HG02885 (cell line): ENCODE data around the gene RPL10A.
"Not testable (repeated sequence)": the region's sequence is repeated elsewhere in the genome, so short reads cannot be mapped to it uniquely, and the experiment has no call there.

Experiments used
- ATAC-seq: cut with Tn5 transposase; IDR thresholded peaks from one replicate; pipeline ENCODE4 v1.9.1; 2021; ENCODE audit warnings: mild to moderate bottlenecking; ENCODE audit not compliant: unreplicated experiment, poor library complexity

RPL10A gene

DNA sequence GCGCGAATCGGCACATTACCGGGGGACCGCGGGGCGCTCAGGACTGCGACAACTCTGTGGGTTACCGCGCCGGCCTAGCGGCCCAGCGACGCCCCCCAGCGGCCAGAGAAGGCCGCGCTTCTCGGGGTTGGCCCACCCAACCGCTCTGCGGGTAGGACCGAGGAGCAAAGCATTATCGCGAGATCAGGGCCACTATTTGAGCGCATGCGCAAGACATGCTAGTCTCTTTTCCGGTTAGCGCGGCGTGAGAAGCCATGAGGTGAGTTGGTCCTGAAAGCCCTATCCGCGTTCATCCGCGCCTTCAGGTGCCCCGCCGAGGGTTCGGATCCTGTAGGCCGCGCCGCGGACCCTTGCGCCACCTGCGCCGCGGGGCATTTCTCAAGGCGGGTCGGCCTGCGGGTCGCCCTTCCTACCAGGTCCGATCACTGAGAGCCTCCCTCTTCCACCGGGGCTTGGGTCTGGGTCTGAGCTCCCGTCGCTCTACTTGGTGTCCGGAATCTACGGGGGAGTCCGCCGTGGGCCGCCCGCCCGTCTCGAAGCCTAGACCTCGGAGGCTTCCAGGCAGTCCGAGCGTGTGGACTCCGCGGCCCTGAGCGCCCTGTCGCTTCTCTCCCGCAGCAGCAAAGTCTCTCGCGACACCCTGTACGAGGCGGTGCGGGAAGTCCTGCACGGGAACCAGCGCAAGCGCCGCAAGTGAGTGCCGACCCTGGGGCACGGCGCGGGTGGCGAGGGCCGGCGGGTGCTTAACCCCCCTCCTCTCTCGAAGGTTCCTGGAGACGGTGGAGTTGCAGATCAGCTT is at the start of gene RPL10A:
Gene RPL10A (plus strand): TSS at position 221 of the 799 bp plus-strand sequence. CDS start 34 bp downstream, at position 255.
- peak; percentile 90 for ATAC-seq

DNA sequence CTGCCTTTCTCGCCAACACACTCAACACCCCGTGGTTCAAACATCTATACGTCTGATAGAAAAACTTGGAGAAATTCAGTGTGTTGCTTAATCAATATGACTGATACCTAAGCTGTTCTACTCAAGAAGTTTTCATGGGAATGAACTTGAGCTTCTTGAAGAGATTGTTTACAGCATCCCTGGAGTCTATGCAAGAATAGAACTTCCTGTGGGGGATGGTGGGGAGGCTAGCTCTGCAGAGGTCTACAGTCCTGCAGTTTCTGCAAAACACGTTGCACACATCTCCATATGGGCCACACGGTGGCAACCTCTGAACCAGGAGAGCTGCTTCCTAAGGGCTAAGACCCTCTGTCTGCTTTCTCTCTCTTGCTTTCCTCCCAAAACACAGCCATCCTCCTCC is 48.8 kb upstream of the RPL10A start:
- no peak for ATAC-seq

DNA sequence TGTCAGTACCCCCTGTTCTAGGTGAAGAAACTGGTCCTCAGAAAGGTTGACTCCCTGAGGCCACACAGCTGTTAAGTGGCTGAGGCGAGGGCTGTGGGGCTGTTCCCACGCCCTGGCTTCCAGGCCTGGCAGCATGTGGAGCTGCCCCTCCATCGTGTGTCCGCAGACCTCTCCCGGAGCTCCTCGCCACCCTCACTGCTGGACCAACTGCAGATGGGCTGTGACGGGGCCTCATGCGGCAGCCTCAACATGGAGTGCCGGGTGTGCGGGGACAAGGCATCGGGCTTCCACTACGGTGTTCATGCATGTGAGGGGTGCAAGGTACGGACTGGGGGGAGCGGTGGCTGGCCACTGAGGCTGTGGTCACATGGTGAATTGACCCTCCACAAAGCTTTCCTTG is 48.2 kb upstream of the RPL10A start:
- no peak for ATAC-seq

DNA sequence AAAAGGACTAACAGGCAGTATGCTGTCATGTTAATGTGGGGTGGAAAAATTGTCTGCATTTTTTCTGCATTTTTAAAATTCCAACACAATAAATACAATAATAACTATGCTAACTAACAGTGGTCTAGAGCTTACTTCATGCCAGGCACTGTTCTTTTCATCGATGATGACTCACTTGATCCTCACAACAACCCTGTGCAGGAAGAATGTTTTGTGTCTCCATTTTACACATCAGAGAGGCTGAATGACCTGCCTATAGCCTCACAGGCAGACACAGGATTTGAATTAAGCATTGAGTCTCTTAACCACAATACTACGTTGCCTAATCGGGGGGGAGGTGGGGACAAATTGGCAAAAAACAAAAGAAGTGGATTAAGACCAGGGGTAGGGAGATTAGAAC is 42.9 kb upstream of the RPL10A start:
- no peak for ATAC-seq

DNA sequence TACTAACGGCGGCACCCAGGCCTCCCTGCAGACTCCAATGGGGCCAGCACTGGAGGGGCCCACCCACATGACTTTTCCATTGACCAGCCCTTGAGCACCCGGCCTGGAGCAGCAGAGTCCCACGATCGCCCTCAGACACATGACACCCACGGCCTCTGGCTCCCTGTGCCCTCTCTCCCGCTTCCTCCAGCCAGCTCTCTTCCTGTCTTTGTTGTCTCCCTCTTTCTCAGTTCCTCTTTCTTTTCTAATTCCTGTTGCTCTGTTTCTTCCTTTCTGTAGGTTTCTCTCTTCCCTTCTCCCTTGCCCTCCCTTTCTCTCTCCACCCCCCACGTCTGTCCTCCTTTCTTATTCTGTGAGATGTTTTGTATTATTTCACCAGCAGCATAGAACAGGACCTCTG is 42.1 kb upstream of the RPL10A start:
- ATAC-seq = no peak

DNA sequence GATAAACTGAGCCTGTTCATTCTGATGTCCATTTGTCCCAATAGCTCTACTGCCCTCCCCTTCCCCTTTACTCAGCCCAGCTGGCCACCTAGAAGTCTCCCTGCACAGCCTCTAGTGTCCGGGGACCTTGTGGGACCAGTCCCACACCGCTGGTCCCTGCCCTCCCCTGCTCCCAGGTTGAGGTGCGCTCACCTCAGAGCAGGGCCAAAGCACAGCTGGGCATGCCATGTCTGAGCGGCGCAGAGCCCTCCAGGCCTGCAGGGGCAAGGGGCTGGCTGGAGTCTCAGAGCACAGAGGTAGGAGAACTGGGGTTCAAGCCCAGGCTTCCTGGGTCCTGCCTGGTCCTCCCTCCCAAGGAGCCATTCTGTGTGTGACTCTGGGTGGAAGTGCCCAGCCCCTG is 40.8 kb upstream of the RPL10A start:
- no peak for ATAC-seq

DNA sequence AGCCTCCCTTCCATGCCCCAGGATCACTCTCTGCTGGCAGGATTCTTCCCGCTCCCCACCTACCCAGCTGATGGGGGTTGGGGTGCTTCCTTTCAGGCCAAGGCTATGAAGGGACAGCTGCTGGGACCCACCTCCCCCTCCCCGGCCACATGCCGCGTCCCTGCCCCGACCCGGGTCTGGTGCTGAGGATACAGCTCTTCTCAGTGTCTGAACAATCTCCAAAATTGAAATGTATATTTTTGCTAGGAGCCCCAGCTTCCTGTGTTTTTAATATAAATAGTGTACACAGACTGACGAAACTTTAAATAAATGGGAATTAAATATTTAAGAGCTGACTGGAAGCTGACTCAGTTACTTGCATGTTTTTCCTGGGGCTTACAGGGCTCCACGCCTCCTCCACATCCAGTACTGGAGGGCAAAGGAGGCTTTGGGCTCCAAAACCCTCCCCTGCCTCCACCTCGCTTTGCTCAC is 40.3 kb upstream of the RPL10A start:
- ATAC-seq = no peak

DNA sequence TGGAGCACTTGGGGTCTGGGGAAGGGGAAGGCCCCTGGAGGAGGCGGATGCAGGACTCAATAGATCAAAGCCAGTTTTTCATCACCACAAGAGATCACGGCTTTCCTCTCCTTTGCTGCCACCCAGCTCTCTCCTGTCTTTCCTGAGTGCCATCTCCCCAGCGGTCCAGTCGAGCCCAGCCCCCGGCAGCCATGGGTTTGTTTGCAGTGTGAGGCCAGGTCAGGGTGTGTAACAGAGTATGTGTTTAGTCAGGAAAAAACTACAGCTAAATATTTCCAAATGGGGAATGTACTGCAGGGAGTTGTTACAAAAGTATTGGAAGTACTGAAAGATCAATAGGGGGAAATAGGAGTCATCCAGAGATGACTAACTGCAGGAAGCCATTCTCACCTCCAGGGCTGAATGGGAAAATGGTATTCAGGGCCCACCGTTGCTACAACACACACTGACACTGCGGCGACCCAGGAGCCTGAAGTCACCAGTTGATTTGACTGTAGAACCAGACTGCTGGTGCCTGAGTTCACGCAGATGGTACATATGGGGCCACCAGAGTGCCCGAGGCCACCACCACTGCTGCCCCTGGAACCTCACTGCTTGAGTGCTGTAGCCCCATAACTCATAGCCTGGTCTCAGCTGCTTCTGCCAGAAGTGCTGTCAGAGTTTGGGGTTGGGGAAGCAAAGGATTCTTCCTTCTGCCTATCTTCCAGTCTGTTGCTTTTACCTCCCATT is 39.6 kb upstream of the RPL10A start:
- no peak for ATAC-seq

DNA sequence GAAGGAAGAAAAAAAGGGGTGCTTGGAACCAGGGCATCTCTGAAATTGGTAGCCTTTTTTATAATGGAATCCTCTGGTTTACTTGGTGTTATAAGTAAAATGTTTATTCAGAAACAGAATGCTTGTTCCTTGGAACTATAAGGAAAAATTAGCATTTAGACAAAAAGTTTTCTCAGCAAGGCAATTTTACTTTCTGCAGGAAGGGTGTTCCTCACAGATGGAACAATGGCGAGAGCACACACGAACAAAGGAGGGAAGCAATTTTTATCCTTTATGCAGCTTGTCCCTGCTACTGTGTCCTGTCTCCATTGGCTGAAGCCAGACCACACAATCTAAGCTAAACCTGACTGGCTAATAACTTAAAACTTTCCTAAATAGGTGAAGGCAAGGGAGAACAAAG is 38.7 kb upstream of the RPL10A start:
- ATAC-seq = no peak

DNA sequence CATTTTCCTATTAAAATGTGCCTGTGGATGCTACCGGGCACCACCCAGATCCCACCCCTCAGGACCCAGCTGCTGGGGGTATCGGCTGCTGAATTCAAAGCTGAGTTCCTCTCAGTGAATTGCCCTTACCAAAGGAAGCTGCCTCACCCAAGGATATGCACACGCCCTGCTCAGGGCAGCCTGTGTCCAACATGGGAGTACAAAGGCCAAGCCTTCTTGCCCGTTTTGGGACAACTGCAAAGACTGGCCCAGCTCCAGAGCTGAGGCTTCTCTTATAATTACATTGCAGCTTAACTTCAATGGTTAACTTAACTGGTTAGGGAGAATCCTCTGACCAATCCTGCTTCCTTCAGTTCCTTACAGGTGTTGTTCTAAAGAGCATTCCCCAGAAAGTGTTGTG is 35.9 kb upstream of the RPL10A start:
- ATAC-seq = no peak

DNA sequence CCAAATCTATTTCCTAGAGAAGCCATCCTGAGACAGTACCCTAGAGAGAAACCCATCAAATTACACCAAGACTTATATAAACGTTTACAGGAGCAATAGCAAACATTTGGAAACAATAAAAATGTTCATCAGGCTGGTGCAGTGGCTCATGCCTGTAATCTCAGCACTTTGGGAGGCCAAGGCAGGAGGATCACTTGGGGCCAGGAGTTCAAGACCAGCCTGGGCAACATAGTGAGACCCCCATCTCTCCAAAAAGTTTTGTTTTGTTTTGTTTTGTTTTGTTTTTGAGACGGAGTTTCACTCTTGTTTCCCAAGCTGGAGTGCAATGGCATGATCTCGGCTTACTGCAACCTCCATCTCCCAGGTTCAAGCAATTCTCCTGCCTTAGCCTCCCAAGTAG is 35.5 kb upstream of the RPL10A start:
- not testable (repeated sequence) for ATAC-seq

DNA sequence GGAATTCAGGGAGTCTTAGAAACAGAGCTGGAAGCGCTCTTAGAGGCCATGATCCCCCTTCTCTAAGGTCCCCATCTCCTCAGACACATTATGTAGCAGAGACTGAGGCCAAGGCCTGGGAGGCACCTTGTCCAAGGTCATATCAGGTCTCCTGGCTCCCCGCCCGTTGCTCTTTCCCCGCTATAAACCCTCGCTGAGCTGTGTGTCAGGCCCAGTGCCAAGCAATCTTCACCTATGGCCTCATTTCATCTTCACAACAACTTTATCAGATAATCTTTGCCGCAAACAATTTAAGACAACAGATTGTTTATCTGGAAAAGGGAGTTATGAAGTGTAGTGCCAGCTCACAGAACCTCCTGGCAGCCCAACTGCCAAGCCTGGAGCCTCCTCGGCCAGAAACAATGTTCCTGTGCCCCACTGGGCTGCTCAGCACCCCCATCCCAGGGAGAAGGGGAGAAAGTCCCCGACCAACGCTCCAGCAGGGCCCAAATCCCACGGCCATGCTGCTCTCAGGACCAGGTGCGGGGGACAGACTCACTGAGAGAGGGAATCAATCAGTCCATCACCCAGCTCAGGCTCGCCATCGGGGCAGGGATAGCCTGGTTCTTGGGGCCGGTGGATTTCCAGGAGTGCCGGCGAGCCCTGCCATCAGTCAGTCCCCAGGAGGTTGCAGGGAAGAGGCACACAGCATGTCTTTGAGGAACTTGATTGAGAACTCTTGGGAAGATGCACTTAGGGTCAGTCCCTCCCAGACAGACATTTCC is 32.9 kb upstream of the RPL10A start:
- ATAC-seq = no peak

DNA sequence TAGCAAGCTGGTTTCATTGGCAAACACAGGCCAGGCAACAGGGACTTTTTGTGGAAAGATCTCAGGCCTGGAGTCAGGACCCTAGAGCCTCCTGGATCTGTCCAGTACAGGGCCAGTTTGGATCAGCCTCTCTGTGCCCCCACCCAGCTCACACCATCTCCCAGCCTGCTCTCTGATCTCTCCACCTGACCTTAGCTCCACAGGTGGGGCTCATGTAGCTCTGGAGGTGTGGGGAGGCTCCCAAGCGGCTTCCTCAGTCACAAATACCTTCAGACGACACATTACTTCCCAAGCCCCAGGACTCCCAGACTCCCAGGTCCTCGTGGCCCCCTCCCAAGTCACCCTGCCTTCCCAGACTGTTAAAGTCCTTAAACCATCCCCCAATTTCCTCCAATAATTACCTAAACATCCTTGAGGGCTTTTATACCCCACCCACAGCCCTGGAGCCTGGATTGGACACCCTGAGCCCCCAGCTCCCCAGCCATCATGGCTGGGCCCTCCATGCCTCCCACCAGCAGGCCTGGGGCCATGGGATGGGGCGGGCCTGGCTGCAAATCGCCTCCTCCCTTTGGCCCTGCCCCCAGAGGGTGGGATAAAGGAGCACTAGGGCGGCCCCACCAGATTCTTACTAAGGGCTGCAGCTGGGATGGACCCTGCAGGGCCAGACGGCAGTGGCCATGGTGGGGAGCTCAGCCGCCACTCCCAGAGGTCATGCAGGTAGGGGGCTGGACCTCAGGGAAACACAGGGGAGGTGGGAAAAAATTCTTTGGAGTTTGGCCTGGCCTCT is 31.9 kb upstream of the RPL10A start:
- no peak for ATAC-seq

DNA sequence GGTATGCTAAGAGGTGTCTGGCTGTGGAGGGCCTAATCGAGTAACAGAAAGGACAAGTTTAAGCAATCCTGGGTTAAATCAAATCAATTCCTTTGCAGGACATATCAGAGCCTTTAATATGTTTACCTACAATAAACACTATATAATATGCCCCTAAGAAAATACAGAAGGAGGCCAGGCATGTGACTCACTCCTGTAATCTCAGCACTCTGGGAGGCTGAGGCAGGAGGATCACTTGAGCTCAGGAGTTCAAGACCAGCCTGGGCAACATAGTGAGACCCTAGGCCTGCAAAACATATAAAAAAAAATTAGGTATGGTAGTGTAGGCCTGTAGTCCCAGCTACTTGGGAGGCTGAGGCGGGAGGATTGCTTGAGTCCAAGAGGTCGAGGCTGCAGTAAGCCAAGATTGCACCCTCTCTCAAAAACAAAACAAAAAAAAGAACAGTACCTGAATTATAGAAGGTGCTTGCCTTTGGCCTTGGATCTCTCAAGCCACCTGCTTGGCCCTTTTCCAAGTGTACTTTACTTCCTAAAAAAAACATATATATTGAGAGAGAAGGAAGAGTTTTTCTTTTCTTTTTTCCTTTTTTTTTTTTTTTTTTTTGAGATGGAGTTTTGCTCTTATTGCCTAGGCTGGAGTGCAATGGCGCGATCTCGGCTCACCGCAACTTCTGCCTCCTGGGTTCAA is 29.7 kb upstream of the RPL10A start:
- ATAC-seq = not testable (repeated sequence)

DNA sequence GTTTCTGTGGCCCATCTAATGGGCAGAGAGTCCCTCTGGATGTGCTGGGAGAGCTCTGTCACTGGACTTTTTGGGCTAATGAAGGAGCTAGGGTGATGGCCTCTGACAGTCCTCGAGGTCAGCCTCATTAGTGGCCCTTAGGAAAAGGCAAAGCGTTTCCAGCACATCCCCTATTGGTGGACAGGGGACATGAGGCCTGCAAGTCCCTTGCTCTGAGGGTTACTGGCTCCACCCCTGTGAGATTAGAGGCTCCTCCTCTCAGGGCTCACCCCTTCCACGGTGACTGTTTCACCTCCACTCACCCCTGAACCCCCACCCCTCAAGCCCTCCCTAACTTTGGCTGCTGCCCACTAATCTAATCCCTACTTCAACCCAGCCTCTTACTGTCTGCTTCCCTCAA is 28.9 kb upstream of the RPL10A start:
- ATAC-seq = no peak

DNA sequence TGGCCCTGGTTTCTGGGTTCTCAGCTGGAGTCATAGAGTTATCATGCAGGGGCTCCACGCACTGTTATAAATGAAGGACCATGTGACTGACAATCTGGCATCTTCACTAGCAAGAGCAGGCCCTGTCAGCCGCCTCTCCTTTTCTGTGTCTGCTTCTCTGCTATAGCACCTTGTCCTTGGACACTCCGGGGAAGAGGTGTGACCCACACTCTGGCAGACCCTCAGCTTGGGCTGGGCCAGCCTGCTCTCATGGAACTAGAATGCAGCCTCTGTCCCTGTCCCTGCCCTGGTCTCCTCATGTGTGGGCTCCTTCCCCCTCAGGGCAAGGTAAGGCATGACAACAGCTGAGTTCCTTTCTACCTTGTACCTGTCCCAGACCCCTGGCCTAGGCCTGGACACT is 27.0 kb upstream of the RPL10A start:
- no peak for ATAC-seq

DNA sequence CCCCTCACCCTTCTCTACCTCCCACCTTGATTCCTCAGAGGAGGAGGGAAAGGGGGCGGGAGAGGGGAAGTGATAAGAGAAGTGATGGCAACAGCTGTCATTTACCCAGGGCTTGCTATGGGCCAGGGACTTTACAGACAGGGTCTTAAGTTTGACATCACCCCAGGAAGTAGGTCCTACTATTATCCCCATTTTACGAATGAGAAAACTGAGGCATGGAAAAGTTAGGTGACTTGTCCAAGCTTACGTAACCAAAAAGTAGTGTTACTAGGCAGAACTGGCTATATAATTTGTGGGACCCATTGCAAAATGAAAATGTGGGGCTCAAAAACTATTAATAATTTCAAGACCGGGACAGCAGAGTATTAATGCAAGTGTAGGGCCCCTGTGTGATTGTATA is 26.6 kb upstream of the RPL10A start:
- ATAC-seq = no peak

DNA sequence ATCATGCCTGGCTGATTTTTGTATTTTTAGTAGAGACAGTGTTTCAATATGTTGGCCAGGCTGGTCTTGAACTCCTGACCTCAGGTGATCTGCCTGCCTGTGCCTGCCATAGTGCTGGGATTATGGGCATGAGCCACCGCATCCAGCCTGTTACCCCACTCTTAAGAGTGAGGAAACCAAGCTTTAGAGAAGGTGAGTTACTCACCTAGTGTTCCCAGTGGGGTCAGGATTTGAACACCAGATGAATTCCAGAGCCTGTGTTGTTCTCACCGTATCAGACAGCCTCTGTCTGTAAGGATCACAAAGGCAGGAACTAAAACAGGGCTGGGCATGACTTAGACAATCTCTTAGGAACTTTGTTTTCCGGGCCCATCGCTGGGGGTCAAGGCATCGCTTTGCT is 25.5 kb upstream of the RPL10A start:
- ATAC-seq = no peak

DNA sequence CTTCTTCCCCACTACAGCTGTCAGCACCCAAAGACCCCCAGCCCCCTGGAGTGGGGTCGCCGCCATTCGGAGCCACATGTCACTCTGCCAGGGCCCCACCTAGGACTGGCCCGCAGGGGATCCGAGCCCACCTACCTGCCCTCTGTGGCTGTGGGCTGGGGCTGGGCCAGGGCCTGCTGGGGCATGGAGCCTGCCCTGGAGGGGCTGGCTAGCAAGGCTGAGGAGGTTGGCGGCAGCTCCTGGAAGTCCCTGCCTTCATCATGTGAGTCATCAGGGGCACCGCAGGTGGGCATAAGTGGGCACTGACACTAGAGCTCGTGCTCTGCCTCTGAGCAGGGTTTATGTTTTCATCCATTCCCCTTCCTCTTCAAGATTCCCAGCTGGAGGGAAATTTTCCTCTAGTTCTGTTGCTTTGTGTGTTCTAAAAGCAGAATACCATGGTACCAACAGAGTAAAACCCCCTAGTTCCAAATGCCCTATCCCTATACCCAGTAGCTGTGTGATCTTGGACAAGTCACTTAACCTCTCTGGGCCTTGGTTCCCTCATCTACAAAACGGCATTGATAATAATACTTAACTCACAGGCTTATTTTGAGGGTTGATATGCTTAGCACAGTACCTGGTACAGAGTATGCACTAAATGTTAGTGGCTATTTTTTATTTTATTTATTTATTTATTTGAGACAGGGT is 24.7 kb upstream of the RPL10A start:
- no peak for ATAC-seq
